Measurements from ENCODE around the gene P2RY14.

P2RY14 gene

DNA sequence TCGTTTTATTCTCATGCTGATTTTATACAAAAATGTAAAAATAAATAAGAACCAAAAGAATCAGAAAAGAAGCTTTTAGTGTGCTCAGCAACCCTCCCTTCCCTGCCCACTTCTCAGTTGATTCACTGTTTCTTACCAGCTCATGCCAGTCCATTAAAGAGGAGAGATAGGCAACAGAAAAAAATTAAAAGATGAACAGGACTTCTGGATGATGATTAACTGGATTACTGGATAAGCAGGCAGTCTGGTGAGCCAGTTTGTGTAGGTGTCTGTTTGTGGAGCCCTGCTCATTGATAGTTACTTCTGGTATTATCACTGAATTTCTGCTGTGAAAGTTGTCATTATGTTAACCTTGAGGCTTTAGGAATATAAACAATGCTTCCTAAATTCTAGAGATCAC, 60.2 kb downstream of the P2RY14 start:
- WGBS (ENCODE audit: insufficient coverage, insufficient read length): no CpG with 5 or more reads among the region's 1 CpG
- H3K27me3 ChIP-seq (ENCODE audit: control insufficient read depth, insufficient read depth, low read length): no peaks in the 10 kb centered on the region
- no peak for DNase-seq (ENCODE audit: low read depth, low spot score)

DNA sequence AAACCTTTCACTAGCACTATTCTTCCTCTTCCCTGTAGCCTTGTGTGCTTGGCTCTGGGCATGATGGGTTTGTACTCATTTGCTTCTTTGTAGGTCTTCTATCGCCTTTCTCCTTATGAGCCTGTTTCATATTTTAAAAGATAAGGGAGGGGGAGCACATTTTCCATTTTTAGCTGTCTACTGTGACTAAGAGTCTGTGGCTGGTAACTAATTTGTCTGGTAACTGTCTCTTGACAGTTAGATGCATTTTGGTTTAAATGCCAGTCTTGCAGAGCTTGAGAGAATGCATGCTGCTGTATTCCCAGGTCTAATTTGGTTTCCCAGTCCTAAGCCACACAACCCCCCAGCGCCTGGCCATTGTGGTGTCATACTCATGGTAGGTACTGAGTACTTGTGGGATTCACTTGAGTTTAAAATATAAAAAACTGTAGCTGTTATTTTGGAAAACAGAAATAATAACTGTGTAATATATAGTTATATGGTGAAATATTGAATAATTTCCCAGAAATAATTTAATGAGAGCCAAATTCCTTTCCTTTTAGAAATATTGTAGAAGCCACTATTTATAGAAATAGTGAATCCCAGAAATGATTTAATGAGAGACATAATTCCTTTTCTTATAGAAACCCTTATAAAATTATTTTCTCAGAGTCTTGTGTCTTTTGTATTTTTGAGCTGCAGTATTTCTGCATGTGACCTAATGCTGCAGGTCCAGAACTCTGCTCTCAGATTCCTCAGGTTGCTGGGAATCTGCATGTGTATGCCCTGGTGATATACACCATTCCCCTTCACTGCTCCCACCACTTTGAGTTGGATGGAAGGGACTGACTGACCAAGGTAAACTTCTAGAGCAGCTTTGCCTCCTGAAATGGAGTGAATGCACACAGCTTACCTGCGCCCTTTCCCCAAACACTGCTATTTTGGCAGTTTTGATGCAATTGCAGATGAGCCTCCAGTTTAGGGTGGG, 61.4 kb downstream of the P2RY14 start:
- no peak overlapping the region for H3K27ac ChIP-seq (ENCODE audit: low read length)
- H3K4me1 ChIP-seq (ENCODE audit: control insufficient read depth, insufficient read depth, low read length): peaks cover 3% of the 10 kb centered on the region; the same call in 1 of the 2 replicates
- H3K9me3 ChIP-seq (ENCODE audit: control insufficient read depth, insufficient read depth, low read length): 0 out of 2 replicates have a peak, but pooled peaks cover 1% of the 10 kb centered on the region
- WGBS (ENCODE audit: insufficient coverage, insufficient read length): no CpG with 5 or more reads among the region's 3 CpGs
- DNase-seq (ENCODE audit: low read depth, low spot score): no peak
- H3K36me3 ChIP-seq (ENCODE audit: control insufficient read depth, insufficient read depth, low read length): no peaks in the 10 kb centered on the region
- H3K4me3 ChIP-seq (ENCODE audit: low read length): no peak overlapping the region
- no peaks in the 10 kb centered on the region for H3K27me3 ChIP-seq (ENCODE audit: control insufficient read depth, insufficient read depth, low read length)

More for the DNA sequence above, 60.2 kb downstream of the P2RY14 start:
- Histone ChIP-seq H3K36me3 (ENCODE audit: control insufficient read depth, insufficient read depth, low read length) (no peaks in the 10 kb centered on the region), H3K4me3 (ENCODE audit: low read length) (no peak overlapping the region), H3K9me3 (ENCODE audit: control insufficient read depth, insufficient read depth, low read length) (0 out of 2 replicates have a peak, but pooled peaks cover 1% of the 10 kb centered on the region), H3K27ac (ENCODE audit: low read length) (no peak overlapping the region), H3K4me1 (ENCODE audit: control insufficient read depth, insufficient read depth, low read length) (peaks cover 3% of the 10 kb centered on the region; the same call in 1 of the 2 replicates)

DNA sequence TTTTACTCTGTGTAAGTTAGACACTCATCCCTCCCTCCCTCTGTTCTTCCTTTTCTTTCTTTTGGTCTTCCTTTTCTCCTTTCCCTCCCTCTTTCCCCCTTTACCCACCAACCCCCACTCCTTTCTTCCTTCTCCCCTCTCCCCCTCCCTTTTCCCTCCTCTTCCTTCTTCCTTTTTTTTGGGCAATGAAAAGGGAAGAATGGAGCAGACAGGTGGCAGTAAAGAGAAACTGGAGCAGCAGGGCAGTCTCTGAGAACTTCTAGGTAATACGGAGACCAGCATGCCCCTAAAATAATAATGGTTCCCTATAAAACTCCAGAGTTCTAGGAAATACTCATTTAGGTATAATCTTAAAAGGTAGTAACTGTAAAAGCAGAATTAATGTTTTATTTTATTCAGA, 63.9 kb downstream of the P2RY14 start:
- Histone ChIP-seq H3K36me3 (ENCODE audit: control insufficient read depth, insufficient read depth, low read length) (no peaks in the 10 kb centered on the region), H3K27ac (ENCODE audit: low read length) (no peak overlapping the region), H3K27me3 (ENCODE audit: control insufficient read depth, insufficient read depth, low read length) (no peaks in the 10 kb centered on the region), H3K9me3 (ENCODE audit: control insufficient read depth, insufficient read depth, low read length) (no peaks in the 10 kb centered on the region), H3K4me3 (ENCODE audit: low read length) (no peak overlapping the region), H3K4me1 (ENCODE audit: control insufficient read depth, insufficient read depth, low read length) (peaks cover 3% of the 10 kb centered on the region; the same call in 1 of the 2 replicates)
- peak; percentile 13 for DNase-seq (ENCODE audit: low read depth, low spot score)
- no CpG with 5 or more reads among the region's 1 CpG for WGBS (ENCODE audit: insufficient coverage, insufficient read length)

DNA sequence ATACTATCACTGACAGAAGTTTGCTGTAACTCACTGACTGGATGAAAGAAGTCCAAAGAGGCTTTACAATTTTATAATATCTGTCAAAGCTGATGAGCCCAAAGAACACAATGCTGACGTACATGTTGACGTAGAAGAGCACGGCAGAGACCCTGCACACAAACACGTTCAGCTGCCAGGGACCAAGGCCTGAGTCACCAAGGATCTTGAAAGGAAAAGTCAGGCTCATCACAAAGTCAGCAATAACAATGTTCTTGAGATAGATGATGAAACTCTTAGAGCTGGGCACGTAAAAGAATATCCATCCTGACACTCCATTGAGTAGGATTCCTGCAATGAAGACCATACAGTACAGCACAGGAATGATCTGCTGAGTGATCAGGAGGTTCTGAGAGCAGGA, 64.5 kb downstream of the P2RY14 start:
- no peak for DNase-seq (ENCODE audit: low read depth, low spot score)
- Histone ChIP-seq H3K27ac (ENCODE audit: low read length) (no peak overlapping the region), H3K4me3 (ENCODE audit: low read length) (no peak overlapping the region), H3K27me3 (ENCODE audit: control insufficient read depth, insufficient read depth, low read length) (no peaks in the 10 kb centered on the region), H3K36me3 (ENCODE audit: control insufficient read depth, insufficient read depth, low read length) (no peaks in the 10 kb centered on the region), H3K9me3 (ENCODE audit: control insufficient read depth, insufficient read depth, low read length) (no peaks in the 10 kb centered on the region), H3K4me1 (ENCODE audit: control insufficient read depth, insufficient read depth, low read length) (peaks cover 3% of the 10 kb centered on the region; the same call in 1 of the 2 replicates)
- WGBS (ENCODE audit: insufficient coverage, insufficient read length): no CpG with 5 or more reads among the region's 5 CpGs

DNA sequence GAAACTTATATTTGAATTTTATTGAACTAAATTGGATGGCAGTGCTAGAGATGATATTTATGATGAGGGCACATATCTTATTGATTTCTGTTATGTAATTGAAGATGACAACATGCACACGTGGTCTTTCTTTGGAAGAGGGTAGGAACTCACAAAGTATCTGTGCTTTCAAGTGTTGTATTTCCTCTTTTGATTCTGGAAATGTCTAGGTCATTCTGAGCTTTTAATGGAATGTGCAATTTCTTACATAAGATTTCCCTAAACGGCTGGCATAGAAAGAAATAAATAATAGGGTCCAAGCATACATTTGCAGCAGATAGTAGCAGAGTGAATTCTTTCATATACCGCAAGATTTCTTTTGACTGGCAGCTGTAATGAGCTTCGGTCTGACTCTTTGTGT, 65.2 kb downstream of the P2RY14 start:
- no peaks in the 10 kb centered on the region for H3K9me3 ChIP-seq (ENCODE audit: control insufficient read depth, insufficient read depth, low read length)
- no peaks in the 10 kb centered on the region for H3K27me3 ChIP-seq (ENCODE audit: control insufficient read depth, insufficient read depth, low read length)
- no peak overlapping the region for H3K4me3 ChIP-seq (ENCODE audit: low read length)
- H3K27ac ChIP-seq (ENCODE audit: low read length): no peak overlapping the region
- WGBS (ENCODE audit: insufficient coverage, insufficient read length): no CpG with 5 or more reads among the region's 4 CpGs
- peaks cover 3% of the 10 kb centered on the region; the same call in 1 of the 2 replicates for H3K4me1 ChIP-seq (ENCODE audit: control insufficient read depth, insufficient read depth, low read length)
- no peaks in the 10 kb centered on the region for H3K36me3 ChIP-seq (ENCODE audit: control insufficient read depth, insufficient read depth, low read length)
- DNase-seq (ENCODE audit: low read depth, low spot score): no peak

DNA sequence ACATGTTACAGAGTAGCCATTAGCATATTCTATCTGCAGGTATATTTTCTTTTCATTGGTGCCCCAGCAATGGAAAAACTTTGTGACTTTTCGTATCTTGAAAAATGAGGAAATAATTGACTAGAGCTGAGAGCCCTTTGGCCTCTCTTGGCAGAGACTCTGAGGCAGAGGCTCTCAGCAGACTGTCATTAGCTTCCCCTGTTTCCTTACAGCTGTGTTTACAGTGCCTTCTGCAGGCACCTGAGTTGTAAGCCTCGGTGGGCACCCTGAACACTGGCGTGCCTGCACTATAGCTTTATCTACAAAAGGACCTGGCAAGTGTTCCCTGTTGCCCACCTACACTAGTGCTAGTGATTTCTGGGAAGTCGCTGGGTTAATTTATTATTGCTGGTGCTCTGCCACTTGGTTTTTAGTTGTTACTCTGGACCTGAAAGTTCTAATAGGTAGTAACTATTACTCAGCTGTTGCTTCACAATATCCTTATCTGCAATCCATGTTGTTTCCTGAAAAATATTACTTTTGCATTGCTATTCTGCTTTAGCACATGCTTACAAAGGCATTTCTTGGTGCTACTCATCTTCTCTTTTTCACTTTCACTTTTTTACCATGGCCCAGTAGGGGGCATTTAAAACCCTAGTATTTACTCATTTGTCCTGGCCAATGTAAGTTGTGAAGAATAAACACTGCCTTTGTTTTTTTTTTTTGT, 67.5 kb downstream of the P2RY14 start:
- no peaks in the 10 kb centered on the region for H3K36me3 ChIP-seq (ENCODE audit: control insufficient read depth, insufficient read depth, low read length)
- no peaks in the 10 kb centered on the region for H3K4me1 ChIP-seq (ENCODE audit: control insufficient read depth, insufficient read depth, low read length)
- H3K9me3 ChIP-seq (ENCODE audit: control insufficient read depth, insufficient read depth, low read length): no peaks in the 10 kb centered on the region
- H3K4me3 ChIP-seq (ENCODE audit: low read length): no peak overlapping the region
- no CpG with 5 or more reads among the region's 4 CpGs for WGBS (ENCODE audit: insufficient coverage, insufficient read length)
- no peak overlapping the region for H3K27ac ChIP-seq (ENCODE audit: low read length)
- no peak for DNase-seq (ENCODE audit: low read depth, low spot score)
- no peaks in the 10 kb centered on the region for H3K27me3 ChIP-seq (ENCODE audit: control insufficient read depth, insufficient read depth, low read length)

DNA sequence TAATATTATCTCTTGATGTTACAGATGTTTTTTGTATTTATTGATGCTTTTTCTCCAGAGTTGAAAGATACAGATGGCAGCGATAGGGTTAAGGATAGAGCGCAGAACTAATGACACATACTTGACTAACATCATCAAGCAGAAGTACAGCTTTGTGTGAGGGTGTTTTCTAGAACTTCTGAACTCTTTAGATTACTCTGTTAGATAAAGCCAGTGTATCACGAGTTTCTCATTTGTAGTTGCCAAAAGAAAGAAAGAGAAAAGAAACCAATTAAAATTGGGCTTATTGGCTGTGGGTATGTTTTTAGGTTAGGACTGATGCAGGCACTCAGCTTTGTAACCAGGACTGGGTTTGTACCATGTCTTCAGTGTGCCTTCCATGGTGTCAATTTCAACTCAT, 68.7 kb downstream of the P2RY14 start:
- DNase-seq (ENCODE audit: low read depth, low spot score): no peak
- no peaks in the 10 kb centered on the region for H3K27me3 ChIP-seq (ENCODE audit: control insufficient read depth, insufficient read depth, low read length)
- H3K4me1 ChIP-seq (ENCODE audit: control insufficient read depth, insufficient read depth, low read length): no peaks in the 10 kb centered on the region
- H3K27ac ChIP-seq (ENCODE audit: low read length): no peak overlapping the region
- WGBS (ENCODE audit: insufficient coverage, insufficient read length): no CpG with 5 or more reads among the region's 3 CpGs
- H3K36me3 ChIP-seq (ENCODE audit: control insufficient read depth, insufficient read depth, low read length): no peaks in the 10 kb centered on the region
- no peak overlapping the region for H3K4me3 ChIP-seq (ENCODE audit: low read length)
- no peaks in the 10 kb centered on the region for H3K9me3 ChIP-seq (ENCODE audit: control insufficient read depth, insufficient read depth, low read length)

DNA sequence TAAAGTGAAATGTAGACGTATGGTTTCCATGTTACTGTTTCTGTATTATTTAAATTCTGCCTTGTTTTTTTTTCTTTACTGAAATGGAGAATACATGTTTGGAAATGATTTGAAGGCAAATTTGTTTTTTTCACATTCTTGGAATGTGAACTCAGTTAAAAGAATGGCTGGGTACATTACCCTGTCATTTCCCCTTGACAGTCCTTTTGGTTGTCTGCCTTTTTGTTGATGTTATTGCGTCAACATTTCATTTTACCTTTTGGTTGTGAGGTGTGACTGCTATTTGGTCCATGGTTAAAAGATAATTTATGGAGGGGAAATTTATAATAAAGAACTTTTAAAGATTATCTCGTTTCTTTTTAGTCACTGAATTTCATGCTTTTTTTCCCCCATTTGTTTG, 72.1 kb downstream of the P2RY14 start:
- no peaks in the 10 kb centered on the region for H3K27me3 ChIP-seq (ENCODE audit: control insufficient read depth, insufficient read depth, low read length)
- no CpG with 5 or more reads among the region's 3 CpGs for WGBS (ENCODE audit: insufficient coverage, insufficient read length)
- no peak overlapping the region for H3K27ac ChIP-seq (ENCODE audit: low read length)
- H3K4me1 ChIP-seq (ENCODE audit: control insufficient read depth, insufficient read depth, low read length): no peaks in the 10 kb centered on the region
- no peak overlapping the region for H3K4me3 ChIP-seq (ENCODE audit: low read length)
- no peaks in the 10 kb centered on the region for H3K36me3 ChIP-seq (ENCODE audit: control insufficient read depth, insufficient read depth, low read length)
- DNase-seq (ENCODE audit: low read depth, low spot score): no peak
- no peaks in the 10 kb centered on the region for H3K9me3 ChIP-seq (ENCODE audit: control insufficient read depth, insufficient read depth, low read length)

DNA sequence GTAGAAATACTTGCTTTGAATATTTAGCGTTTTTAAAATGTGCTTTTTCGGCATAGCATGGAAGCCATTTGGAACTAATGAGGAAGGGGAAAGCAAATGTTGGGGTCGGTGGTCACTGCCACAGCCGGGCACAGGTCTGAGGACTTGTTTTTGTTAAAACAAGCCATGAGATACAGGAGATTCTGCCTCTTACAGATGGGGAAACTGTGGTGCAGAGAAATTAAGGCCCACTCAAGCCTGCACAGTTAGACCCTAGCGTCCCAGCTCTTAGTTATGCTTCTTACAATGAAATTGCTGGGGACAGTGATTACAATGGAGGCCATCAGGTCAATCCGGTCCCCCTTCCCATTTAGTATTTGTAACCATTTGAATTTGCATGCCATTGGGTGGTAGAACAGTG, 72.9 kb downstream of the P2RY14 start:
- no peaks in the 10 kb centered on the region for H3K27me3 ChIP-seq (ENCODE audit: control insufficient read depth, insufficient read depth, low read length)
- no peaks in the 10 kb centered on the region for H3K4me1 ChIP-seq (ENCODE audit: control insufficient read depth, insufficient read depth, low read length)
- H3K36me3 ChIP-seq (ENCODE audit: control insufficient read depth, insufficient read depth, low read length): no peaks in the 10 kb centered on the region
- H3K4me3 ChIP-seq (ENCODE audit: low read length): no peak overlapping the region
- no peaks in the 10 kb centered on the region for H3K9me3 ChIP-seq (ENCODE audit: control insufficient read depth, insufficient read depth, low read length)
- DNase-seq (ENCODE audit: low read depth, low spot score): no peak
- no peak overlapping the region for H3K27ac ChIP-seq (ENCODE audit: low read length)
- WGBS (ENCODE audit: insufficient coverage, insufficient read length): no CpG with 5 or more reads among the region's 6 CpGs

DNA sequence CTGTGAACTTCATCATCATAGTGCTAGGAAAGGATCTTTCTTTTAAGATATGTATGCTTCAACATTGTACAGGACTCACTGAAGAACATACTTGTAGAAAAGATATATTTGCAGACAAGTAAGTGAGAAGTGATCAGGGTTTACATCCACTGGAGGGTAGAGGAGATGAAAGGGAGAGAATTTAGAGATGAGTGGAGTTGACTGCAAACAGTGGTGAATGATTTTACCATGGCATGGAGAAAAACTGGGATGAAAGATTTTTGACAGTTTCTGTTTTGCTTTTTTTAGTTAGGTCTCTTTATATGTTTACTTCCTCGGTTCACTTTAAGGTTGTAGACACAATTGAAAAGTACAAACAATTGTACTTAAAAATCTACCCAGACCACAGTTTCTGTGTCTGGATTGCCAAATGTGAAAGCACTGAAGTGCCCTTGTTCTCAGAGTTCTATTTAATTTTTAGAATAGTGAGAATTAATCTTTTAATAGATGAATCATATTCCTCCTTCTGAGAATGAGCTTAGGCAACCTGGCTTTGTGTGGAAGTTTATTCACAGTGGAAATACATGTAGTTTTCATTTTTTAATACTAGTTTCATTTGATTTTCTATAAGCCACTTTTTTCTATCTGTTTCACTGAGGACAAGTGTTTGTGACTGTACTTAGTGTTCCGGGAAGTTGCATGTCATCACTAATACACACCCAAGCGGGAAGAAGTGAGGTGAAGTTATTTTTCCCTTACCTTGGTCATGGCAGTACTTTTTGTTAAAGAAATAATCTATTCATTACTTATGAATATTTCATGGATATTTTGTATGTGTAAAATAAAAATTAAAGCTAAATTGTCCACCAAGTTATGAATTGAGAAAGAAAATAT, 73.6 kb downstream of the P2RY14 start:
- no peak for DNase-seq (ENCODE audit: low read depth, low spot score)
- no CpG with 5 or more reads among the region's 3 CpGs for WGBS (ENCODE audit: insufficient coverage, insufficient read length)
- Histone ChIP-seq H3K27ac (ENCODE audit: low read length) (no peak overlapping the region), H3K9me3 (ENCODE audit: control insufficient read depth, insufficient read depth, low read length) (no peaks in the 10 kb centered on the region), H3K36me3 (ENCODE audit: control insufficient read depth, insufficient read depth, low read length) (no peaks in the 10 kb centered on the region), H3K4me1 (ENCODE audit: control insufficient read depth, insufficient read depth, low read length) (no peaks in the 10 kb centered on the region), H3K4me3 (ENCODE audit: low read length) (no peak overlapping the region), H3K27me3 (ENCODE audit: control insufficient read depth, insufficient read depth, low read length) (no peaks in the 10 kb centered on the region)

Data from iPS DF 6.9 (cell line).